ENCODE measurements around the gene SPAG9. TPM values are rescaled to one million over a fixed set of nuclear protein-coding genes. Genes with fewer than 3 reads are reported as not detected.

Gene SPAG9
- total RNA-seq, 1 donor from 2014 or later: 49.4 TPM

GRCh38 chr17:50973557-50974494 is 146.8 kb downstream of the SPAG9 start:
- ATAC-seq (no peak), DNase-seq (ENCODE audit: missing footprints) (no peak)
- intact Hi-C loops (cut with DNase I): no loop called here

- DNase-seq (ENCODE audit: missing footprints): no peak
- ATAC-seq: no peak
- intact Hi-C loops (cut with DNase I): no loop called here
These were observed 148.1 kb downstream of the SPAG9 start for GRCh38 chr17:50972577-50972976.

DNA sequence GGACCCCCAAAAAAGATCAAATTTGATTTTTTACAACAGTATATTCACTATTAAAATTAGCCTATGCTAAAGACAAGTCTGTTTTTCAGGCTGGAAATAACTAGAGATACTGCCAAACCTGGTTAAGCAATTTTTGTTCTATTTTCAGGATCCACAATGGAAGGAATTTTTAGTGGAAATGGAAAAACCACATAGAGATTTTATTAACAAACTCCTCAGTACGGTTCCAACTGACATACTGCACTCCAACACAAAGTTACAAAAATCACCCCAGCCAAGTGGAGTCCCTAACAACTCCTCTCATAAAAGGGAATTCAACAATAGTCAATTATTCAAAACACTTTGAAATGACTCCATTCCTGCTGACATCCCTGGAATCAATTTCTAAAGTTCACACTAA is 152.9 kb downstream of the SPAG9 start:
- DNase-seq (ENCODE audit: missing footprints) (no peak), ATAC-seq (no peak)
- intact Hi-C loops (cut with DNase I): no loop called here

DNA sequence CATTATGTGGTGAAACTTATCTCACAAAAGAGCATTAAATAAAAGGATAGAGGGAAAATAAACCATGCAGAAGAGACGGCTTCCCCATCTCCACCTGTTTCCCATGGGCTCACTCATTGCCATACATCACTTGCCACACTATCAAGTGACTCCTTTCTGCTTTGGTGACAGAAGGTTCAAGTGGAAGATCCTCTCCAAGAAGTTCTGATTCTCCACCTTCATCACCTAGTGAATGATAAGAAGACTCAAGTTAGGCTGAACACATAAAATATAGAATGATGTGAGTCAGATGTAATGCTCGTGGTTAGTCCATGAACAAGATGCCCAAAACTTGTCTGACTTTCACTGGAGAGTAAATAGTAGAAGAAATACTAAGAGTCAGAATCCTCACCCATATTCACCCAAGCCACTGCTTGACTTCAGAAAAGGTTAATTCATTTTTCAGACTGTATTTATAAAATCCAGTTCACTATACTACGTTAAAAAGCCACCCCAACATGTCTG is 154.5 kb downstream of the SPAG9 start:
- ATAC-seq (no peak), DNase-seq (ENCODE audit: missing footprints) (no peak)
- intact Hi-C loops (cut with DNase I): no loop called here

GRCh38 chr17:50963139-50963538 is 157.5 kb downstream of the SPAG9 start:
- ATAC-seq (no peak), DNase-seq (ENCODE audit: missing footprints) (no peak)
- intact Hi-C loops (cut with DNase I): no loop called here

GRCh38 chr17:50961282-50962220 is 159.1 kb downstream of the SPAG9 start:
- no peak for DNase-seq (ENCODE audit: missing footprints)
- intact Hi-C loops (cut with DNase I): no loop called here
- no peak for ATAC-seq

DNA sequence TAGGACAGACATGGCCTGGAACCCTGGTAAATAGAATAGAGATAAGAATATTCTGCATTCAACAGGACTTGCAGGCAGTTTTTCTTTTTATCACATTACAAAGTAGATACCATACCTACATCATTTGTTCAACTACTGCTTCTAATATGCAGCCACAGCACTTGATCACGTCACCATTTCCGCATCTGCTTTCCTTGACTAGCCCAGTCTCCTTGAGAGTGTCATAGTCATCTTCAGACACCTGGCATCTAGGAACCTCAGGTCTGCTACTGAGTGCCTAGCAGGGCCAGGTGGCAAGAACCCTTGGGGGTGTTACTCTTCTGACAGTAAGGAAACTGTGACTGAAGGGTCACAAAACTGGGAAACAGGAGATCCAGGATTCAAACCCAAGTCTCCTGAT is 161.3 kb downstream of the SPAG9 start:
- intact Hi-C loops (cut with DNase I): loop anchor here (10.0 kb wide), 1 partner anchor 415 kb away; the partner anchor contains the start of gene SPATA20
- DNase-seq (ENCODE audit: missing footprints) (no peak), ATAC-seq (no peak)

DNA sequence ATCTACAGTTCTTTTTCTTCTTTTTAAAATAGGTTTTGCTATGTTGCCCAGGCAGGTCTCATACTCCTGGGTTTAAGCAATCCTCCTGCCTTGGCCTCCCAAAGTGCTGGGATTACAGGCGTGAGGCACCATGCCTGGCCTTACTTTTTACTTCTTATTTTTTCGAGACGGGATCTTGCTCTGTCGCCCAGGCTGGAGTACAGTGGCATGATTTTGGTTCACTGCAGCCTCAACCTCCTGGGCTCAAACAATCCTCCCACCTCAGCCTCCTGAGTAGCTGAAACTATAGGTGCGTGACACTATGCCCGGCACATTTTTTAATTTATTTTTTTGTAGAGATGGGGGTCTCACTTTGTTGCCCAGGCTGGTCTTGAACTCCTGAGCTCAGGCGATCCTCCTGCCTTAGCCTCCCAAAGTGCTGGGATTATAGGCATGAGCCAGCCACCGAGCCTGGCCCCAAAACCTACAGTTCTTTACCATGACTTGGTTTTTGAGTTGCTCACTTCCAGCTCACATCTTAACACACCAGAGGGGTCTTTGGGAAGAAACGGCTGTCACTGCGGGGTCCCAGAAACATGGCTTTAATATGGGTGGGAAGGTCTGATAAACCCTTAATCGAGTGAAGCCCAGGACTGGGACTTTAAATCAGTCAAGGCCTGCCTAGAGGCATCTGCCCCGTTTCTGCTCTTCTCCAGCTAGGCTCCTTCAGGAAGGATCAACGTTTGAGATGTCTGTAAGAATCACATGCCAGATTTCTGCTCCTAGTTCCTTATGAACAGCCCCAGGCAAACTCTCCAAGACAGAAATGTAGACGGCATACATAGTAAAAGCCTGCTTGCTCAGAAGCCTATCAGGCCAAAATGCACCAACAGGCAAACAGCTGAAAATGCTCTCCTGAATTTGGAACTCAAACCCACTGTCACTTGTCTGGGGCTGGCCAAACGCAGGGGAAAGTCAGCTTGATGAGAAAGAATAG is 162.8 kb downstream of the SPAG9 start:
- intact Hi-C loops (cut with DNase I): loop anchor here (2.0 to 10.0 kb wide), 2 partner anchors 175 to 413 kb away; partner anchors contain the start of gene SPATA20
- DNase-seq (ENCODE audit: missing footprints) (no peak), ATAC-seq (no peak)

GRCh38 chr17:50956750-50957523 is 163.7 kb downstream of the SPAG9 start:
- intact Hi-C loops (cut with DNase I): loop anchor here (2.0 to 10.0 kb wide), 2 partner anchors 174 to 412 kb away; partner anchors contain the start of gene SPATA20

GRCh38 chr17:50956409-50956749 is 164.3 kb downstream of the SPAG9 start:
- ATAC-seq: no peak
- intact Hi-C loops (cut with DNase I): loop anchor here (2.0 to 10.0 kb wide), 2 partner anchors 174 to 412 kb away; partner anchors contain the start of gene SPATA20
- DNase-seq (ENCODE audit: missing footprints): no peak

More at GRCh38 chr17:50956750-50957523, 163.7 kb downstream of the SPAG9 start:
- ATAC-seq (peak; percentile 64), DNase-seq (ENCODE audit: missing footprints) (peak; percentile 76)

GRCh38 chr17:50955667-50956120 is 165.0 kb downstream of the SPAG9 start:
- intact Hi-C loops (cut with DNase I): loop anchor here (2.0 to 10.0 kb wide), 3 partner anchors 89 to 411 kb away; partner anchors contain the start of genes SPATA20 and TOB1
- peak; percentile 56 for DNase-seq (ENCODE audit: missing footprints)
- ATAC-seq: peak; percentile 27

- DNase-seq (ENCODE audit: missing footprints) (peak; percentile 51), ATAC-seq (no peak)
- intact Hi-C loops (cut with DNase I): loop anchor here (2.0 to 10.0 kb wide), 2 partner anchors 88 to 410 kb away; partner anchors contain the start of genes SPATA20 and TOB1
These were observed 165.5 kb downstream of the SPAG9 start for GRCh38 chr17:50955160-50955559.

DNA sequence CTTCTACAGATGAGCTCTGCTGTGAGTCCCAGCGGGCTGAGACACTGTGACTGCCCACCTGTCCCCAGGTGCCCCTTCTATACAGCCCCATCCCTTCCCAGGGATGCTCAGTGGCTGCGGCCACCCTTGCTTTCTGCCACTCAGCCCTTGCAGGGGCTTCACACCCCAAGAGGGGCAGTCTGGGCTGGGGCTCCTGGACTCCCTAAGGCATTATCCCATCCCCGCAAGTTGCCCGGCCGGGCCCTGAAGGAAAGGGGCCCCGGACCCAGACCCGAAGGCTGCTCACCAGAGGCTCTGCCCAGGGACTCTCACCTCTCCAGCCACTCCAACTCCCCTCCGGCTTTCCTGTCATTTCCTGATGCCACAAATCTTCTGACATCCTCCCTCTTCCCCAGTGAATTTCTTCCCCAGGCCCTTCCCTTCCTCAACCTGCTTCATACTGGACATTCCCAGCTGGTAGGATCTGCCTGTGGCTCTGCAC is 166.0 kb downstream of the SPAG9 start:
- no peak for DNase-seq (ENCODE audit: missing footprints)
- no peak for ATAC-seq
- intact Hi-C loops (cut with DNase I): loop anchor here (2.0 to 10.0 kb wide), 2 partner anchors 88 to 410 kb away; partner anchors contain the start of genes SPATA20 and TOB1

DNA sequence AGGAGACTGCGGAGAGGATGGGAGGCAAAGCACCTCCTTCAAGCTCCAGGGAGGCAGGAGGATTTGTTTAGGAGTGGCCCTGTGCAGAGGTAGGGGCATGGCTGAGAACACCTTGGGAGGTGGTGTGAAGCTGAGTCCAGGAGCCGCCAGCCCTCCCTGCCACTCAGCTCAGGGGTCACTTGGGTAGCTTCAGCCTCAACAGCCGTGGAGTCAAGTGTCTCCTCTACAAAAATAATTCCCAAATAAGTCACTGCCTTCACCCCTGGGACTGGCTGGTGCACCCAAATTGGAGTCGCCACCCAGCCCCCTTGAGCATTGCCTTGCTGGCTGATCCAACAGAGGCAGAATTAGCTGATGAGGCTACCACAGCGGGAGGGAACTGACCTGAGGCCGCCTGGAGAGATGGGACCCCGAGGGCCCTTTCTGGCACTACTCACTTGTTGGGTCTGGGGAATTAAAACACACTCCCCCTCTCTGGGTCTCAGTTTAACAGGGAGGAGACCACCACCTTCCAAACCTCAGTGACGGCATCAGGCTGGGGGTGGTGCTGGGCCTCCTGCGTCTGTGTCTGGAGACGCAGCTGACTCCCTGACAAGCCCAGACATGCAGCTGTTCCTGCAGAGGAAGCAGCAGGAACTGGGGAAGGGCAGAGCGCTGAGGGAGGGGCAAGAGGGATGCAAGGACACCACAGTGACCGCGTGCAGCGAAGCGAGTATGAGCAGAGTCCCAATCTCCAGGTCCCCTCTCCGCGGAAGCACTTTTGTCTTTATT is 166.7 kb downstream of the SPAG9 start:
- intact Hi-C loops (cut with DNase I): loop anchor here (2.0 to 10.0 kb wide), 2 partner anchors 87 to 409 kb away; partner anchors contain the start of genes SPATA20 and TOB1
- DNase-seq (ENCODE audit: missing footprints): peak; percentile 80
- ATAC-seq: peak; percentile 19

GRCh38 chr17:50953518-50953830 is 167.2 kb downstream of the SPAG9 start:
- DNase-seq (ENCODE audit: missing footprints): no peak
- ATAC-seq: no peak
- intact Hi-C loops (cut with DNase I): loop anchor here (10.0 kb wide), 1 partner anchor 409 kb away; the partner anchor contains the start of gene SPATA20

DNA sequence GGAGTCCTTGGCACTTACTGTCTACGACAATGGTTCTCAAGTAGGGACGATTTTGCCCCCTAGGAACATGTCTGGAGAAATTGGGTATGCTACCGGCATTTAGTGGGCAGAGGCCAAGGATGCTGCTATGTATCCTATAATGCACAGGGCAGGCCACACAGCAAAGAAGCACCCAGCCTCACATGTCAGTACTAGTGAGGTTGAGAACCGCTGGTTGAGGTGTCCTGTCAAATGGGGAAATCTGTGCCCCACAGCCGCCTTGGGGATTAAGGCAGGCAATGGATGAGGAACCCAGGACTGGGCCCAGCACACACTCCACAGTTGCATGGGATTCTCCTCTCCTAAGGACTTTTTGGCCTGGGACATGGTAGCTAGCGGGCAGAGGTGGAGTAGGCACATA is 167.8 kb downstream of the SPAG9 start:
- ATAC-seq: no peak
- intact Hi-C loops (cut with DNase I): loop anchor here (10.0 kb wide), 1 partner anchor 408 kb away; the partner anchor contains the start of gene SPATA20
- peak; percentile 68 for DNase-seq (ENCODE audit: missing footprints)
